SHP77 treated with DMSO at 0.1 percent for 48 hours (cell line): ENCODE measurements around the gene PPHLN1.
"Not testable (repeated sequence)": the region's sequence is repeated elsewhere in the genome, so short reads cannot be mapped to it uniquely, and the experiment has no call there.

Experiments
- DNase-seq: peaks from one replicate; lab custom pipeline; 2025; lab: John Stamatoyannopoulos, UW

The PPHLN1 gene

GRCh38 chr12:42370013-42370412, 44.0 kb downstream of the PPHLN1 start:
- no peak for DNase-seq

GRCh38 chr12:42372154-42372791, 46.3 kb downstream of the PPHLN1 start:
- peak; percentile 2 for DNase-seq

GRCh38 chr12:42373669-42374068, 47.7 kb downstream of the PPHLN1 start:
- no peak for DNase-seq

- no peak for DNase-seq
These were observed 54.8 kb downstream of the PPHLN1 start for GRCh38 chr12:42380733-42381132.

GRCh38 chr12:42382013-42382696, 56.2 kb downstream of the PPHLN1 start:
- DNase-seq: no peak

GRCh38 chr12:42385326-42385841, 59.4 kb downstream of the PPHLN1 start:
- no peak for DNase-seq

- DNase-seq: no peak
These were observed 60.3 kb downstream of the PPHLN1 start for GRCh38 chr12:42386308-42386707.

- DNase-seq: not testable (repeated sequence)
These were observed 62.1 kb downstream of the PPHLN1 start for GRCh38 chr12:42388086-42388485.

- no peak for DNase-seq
These were observed 68.5 kb downstream of the PPHLN1 start for GRCh38 chr12:42394429-42394828.

GRCh38 chr12:42396473-42397259, 70.7 kb downstream of the PPHLN1 start:
- no peak for DNase-seq

- no peak for DNase-seq
These were observed 76.9 kb downstream of the PPHLN1 start for GRCh38 chr12:42402821-42403411.

GRCh38 chr12:42407306-42407705, 81.3 kb downstream of the PPHLN1 start:
- DNase-seq: no peak

- no peak for DNase-seq
These were observed 83.5 kb downstream of the PPHLN1 start for GRCh38 chr12:42409471-42409870.

GRCh38 chr12:42410340-42410739, 84.4 kb downstream of the PPHLN1 start:
- DNase-seq: no peak

- no peak for DNase-seq
These were observed 94.4 kb downstream of the PPHLN1 start for GRCh38 chr12:42420395-42420794.

GRCh38 chr12:42421844-42422779, 96.1 kb downstream of the PPHLN1 start:
- DNase-seq: no peak

GRCh38 chr12:42422785-42423184, 96.8 kb downstream of the PPHLN1 start:
- DNase-seq: no peak

GRCh38 chr12:42426746-42427145, 100.8 kb downstream of the PPHLN1 start:
- DNase-seq: no peak

GRCh38 chr12:42428850-42429249, 102.9 kb downstream of the PPHLN1 start:
- DNase-seq: no peak

GRCh38 chr12:42432517-42433140, 106.7 kb downstream of the PPHLN1 start:
- no peak for DNase-seq

- DNase-seq: no peak
These were observed 114.6 kb downstream of the PPHLN1 start for GRCh38 chr12:42440608-42441007.
